NCI-H1417 (cell line): ENCODE results near the gene TMEM132E.

Source experiments
- DNase-seq, 3 experiments: peaks; one replicate each; lab custom pipeline; 2025; lab: John Stamatoyannopoulos, UW

TMEM132E gene

GRCh38 chr17:34601416-34601815, 22.0 kb downstream of the TMEM132E start:
- peak in 2 of 3 experiments; percentile 60 to 88 for DNase-seq

GRCh38 chr17:34603974-34604373, 24.6 kb downstream of the TMEM132E start:
- DNase-seq = no peak

DNA sequence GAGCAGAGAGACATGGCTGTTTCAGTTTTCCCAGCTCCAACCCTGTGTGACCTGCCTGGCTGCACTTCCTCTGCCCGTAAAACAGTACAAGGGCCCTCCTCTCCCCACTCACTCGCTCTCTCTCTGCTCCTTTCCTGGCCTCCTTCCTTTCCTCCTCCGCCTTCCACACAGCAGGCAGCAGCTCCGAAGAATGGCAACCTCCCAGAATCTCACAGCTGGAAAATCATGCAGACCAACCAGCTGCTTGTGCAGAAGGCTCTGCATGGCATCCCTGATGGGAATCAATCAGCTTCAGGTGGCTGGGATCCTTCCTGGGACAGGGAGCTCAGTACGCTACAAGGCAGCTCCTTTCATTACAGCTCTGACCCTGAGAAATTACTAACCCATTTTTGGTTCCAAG, 27.4 kb downstream of the TMEM132E start:
- DNase-seq = peak in 1 of 3 experiments; percentile 20

- DNase-seq = peak in 1 of 3 experiments; percentile 19
Observed at GRCh38 chr17:34607917-34608316, 28.5 kb downstream of the TMEM132E start.

- peak in 1 of 3 experiments; percentile 13 for DNase-seq
Observed at GRCh38 chr17:34609210-34609609, 29.8 kb downstream of the TMEM132E start.

DNA sequence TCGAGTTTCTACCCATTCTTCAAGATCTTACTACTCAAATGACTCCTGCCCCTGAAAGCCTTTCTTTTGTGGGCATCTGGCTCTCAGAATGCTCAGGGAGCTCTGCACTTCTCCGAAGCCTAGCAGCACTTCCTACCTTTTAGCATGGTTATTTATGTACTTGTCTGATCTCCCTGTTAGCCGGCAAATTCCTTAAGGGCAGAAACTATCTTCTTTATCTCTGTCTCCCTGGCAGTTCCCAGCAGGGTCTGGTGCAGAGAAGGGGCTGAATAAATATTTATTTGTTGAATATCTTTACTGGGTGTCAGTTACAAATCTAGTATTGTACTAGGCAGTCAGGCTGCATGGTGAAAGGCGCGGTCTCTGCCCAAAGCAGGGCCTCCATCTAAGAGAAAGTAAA, 30.7 kb downstream of the TMEM132E start:
- no peak for DNase-seq

DNA sequence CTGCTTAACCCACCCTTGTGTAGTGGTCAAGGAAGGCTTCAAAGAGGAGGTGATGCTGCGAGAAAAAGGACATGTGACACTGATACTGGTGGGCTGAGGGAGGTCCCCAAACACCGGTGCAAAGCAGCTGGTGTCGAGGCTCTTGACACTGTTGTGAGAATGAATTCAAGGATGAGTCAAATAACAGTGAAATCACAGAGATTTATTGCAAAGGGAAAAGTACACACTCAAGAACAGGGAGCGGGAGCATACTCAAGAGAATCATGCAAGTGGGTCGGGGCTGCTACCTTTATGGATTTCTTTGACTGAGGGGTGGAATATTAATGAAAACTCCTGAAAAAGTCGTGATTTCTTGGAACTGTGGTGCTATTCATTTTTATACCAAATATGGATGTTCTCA, 31.1 kb downstream of the TMEM132E start:
- DNase-seq = no peak

DNA sequence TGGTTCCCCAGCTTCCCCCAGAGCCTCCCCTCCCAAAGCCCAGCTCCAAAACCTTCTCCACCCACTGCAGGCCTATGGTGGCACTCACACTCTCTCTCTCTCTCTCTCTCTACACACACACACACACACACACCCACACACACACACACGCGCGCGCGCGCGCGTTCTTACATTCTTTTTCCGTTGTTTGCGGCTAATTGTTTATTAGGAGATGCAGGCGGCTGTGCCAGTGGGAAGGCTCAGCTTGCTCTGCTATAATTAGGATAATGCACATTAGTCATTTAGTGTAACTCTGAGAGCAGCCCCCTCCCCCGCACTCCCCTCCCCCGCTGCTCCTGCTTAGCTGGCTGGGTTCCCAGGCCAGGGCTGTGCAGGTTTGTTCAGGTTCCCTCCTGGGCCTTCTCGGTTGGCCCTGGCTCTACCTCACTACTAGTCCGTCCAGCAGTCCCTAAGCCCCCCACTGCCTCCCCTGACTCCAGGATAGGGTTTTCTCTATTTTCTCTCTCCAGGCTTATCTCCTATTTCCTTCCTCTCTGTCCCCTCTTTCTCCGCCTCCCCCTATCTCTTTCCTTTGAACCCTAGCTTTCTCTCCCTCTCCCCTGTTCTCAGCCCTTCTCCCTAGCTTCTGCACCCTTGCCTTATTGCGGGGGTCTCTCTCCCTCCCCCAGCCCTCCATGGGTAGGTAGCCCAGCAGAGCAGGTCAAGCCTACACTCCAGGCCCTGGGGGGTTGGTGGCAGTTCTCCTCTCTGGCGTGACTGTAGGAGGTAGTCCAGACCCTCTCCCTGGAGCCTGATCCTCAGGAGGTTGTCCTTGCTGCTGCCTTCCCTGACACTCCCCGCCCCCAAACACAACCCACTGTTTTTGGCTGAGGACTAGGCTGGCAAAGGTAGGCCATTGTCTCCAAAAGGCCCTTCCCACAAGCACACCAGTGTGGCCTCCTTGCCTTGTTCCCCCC, 34.0 kb downstream of the TMEM132E start:
- DNase-seq = peak; percentile 12 to 96 (median 90)

DNA sequence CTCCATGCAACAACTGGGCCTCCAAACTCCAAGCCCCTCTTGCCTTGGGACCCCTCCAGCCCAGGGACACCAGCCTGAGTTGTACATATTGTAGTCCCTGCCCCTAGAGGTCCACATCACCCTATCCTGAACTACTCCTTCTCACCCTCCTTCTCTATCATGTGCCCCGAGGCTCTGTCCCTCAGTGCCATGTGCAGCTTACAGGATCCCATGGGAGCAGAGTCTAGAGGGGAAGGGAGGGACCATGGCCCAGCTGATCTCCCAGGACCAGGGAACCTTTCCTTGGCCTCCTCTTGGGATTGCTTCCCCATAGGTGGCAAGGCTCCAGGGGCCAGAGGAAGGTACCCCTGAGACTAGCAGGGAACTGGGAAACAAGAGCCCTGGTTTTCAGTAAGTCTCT, 35.3 kb downstream of the TMEM132E start:
- DNase-seq = peak in 2 of 3 experiments; percentile 20 to 36

- no peak for DNase-seq
Observed at GRCh38 chr17:34615326-34615725, 35.9 kb downstream of the TMEM132E start.

DNA sequence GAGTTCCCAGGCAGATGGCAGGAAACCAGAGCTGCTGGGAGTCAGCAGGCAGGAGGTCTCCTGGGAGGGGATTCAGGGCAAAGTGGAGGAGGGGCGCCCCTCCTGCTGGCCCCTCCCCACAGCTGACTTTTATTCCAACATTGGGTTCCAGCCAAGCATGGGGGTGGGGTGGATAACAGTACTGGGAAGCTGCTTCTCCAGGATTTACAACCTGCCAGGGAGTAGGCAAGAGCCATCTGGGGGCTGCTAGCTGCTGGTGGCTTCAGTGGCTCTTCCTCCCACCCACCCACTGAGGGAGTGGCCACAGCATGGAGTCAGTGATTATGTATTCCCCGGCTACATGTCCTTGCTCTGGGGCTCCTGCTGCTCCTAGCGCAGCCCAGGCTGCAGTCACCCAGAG, 36.8 kb downstream of the TMEM132E start:
- peak; percentile 35 to 97 (median 90) for DNase-seq

DNA sequence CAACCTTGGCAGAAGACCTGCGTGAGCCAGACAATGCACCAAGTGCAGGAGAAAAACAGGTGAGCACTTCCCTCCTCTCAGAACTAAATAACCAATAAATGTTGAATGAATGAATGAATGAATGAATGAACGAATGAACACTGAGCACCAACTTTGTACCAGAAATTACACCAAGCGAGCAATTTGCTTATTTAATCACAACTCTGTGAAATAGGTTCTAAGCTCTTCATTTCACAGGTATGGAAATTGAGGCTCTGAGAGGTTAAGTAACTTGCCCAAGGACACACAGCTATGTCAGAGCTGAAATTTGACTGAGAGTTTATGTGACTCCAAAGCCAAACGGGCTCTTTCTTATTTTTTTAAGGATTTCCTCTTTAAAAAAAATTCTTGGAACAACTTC, 38.0 kb downstream of the TMEM132E start:
- DNase-seq = no peak

DNA sequence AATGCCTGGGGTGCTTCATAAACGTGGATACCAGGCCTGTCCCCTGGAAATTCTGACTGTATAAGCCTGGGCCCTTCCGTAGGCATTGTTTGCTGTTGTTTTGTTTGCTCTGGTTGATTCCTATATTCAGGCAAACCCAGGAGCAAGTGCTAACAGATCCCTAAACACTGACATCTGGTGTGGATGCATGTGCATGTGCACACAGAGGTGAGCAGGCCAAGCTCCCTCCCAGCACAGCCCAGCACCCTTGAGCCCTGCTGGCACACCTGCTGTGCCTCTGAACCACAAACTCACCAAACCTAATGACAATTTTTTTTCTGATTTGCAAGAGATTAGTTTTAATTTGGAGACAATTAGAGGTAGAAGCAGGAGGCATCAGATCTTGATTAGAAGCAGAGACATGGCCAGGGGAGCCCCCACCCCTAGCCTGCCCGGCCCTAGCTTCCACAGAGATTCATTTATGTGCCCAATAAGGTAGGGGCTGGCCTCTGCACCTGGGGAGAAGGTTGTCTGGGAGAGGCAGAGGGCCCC, 40.4 kb downstream of the TMEM132E start:
- DNase-seq = peak in 2 of 3 experiments; percentile 86 to 94

DNA sequence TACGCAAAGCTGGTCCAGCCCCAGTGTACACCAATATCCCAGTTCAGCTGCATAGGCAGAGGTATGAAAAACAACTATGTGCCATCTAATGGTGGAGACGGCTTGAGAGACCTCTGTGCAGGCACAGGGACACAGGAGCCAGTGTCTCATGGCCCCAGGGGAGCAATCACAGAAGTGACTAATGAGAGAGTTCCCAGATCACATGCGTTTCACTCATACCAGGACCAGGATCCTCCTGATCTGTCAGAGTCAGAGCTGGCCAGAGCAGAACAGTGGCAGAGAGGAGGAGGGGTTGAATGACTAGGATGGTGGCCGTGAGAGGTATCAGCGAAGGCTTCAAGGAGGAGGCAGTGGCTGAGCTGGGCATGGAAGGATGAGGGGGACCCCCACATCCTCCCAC, 41.1 kb downstream of the TMEM132E start:
- peak; percentile 46 to 87 (median 76) for DNase-seq

DNA sequence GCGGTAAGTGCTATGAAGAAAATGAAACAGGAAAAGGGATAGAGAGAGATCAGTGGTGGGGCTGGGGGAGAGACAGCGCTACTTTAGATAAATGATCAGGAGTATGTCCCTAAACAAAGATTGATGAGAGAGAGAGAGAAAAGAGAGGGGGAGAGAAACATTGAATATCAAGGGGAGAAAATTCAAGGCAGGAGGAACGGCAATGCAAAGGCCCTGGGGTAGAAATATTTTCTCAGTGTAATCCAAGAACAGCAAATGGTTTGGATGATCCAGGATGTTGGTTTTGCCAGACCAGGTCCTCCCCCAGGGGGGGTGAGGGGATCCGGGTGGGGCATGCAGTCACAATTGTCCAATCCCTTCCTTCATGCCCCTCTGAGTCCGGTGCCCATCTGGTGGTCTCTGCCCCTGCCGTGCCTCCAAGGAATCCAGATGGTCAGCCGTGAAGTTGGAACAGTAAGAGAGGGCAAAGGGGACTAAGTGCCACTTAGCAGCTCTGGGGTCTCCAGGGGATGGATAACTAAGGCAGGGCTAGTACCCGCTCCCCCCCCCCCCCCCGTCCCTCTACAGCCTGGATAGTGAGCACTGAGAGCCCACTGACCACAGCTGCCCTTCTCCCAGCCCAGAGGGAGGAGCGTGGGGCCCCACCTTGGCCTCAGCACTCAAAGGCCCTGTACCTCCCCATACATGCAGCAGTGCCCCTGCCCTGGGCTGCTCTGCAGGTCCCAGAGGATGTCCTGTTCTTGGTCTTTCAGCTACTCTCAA, 43.7 kb downstream of the TMEM132E start:
- no peak for DNase-seq

- DNase-seq = peak; percentile 18 to 62 (median 18)
Observed at GRCh38 chr17:34623856-34624766, 44.7 kb downstream of the TMEM132E start.

GRCh38 chr17:34624767-34625383, 45.5 kb downstream of the TMEM132E start:
- peak in 2 of 3 experiments; percentile 28 to 66 for DNase-seq

- no peak for DNase-seq
Observed at GRCh38 chr17:34626121-34626681, 46.8 kb downstream of the TMEM132E start.

GRCh38 chr17:34628879-34629278, 49.5 kb downstream of the TMEM132E start:
- DNase-seq = no peak

GRCh38 chr17:34633351-34633750, 54.0 kb downstream of the TMEM132E start:
- peak; percentile 90 to 97 (median 91) for DNase-seq

DNA sequence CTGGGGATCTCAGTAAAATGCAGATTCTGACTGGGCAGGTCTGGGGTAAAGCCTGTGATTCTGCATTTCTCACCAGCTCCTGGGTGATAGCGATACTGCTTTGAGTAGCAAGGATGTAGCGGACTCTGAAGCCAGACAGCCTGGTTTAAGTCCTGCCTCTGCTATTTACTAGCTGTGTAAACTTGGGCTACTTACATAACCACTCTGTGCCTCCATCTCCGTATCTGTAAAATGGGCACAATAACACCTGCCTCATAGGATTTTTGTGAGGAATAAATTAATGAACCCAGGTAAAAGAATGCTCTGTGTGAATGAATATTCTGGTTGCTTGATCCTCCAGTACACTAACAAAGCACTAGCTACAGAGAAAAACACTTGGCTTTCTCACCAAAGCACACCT, 54.4 kb downstream of the TMEM132E start:
- no peak for DNase-seq
